IPS-NIHi7 (cell line): ENCODE measurements around the gene TMEM86B.

Source experiments
- DNase-seq: peaks from one replicate; pipeline ENCODE4 v3.0.0; 2012; ENCODE audit warnings: mixed read lengths; ENCODE audit errors: extremely low spot score

TMEM86B gene

GRCh38 chr19:55228403-55229031, at the start of gene TMEM86B:
TMEM86B (minus strand) TSS chr19:55228763; CDS start chr19:55228741, 22 bp downstream.
- DNase-seq: no peak

- DNase-seq: no peak
These were observed 48.9 kb upstream of the TMEM86B start for GRCh38 chr19:55277494-55277893.

- no peak for DNase-seq
These were observed 48.3 kb upstream of the TMEM86B start for GRCh38 chr19:55276720-55277430.

- DNase-seq: no peak
These were observed 47.5 kb upstream of the TMEM86B start for GRCh38 chr19:55275851-55276719.

GRCh38 chr19:55273978-55274707, 45.6 kb upstream of the TMEM86B start:
- DNase-seq: no peak

GRCh38 chr19:55272142-55272541, 43.6 kb upstream of the TMEM86B start:
- DNase-seq: no peak

GRCh38 chr19:55270172-55270942, 41.8 kb upstream of the TMEM86B start:
- DNase-seq: no peak

GRCh38 chr19:55269299-55269698, 40.7 kb upstream of the TMEM86B start:
- DNase-seq: no peak

- no peak for DNase-seq
These were observed 38.3 kb upstream of the TMEM86B start for GRCh38 chr19:55266840-55267239.

GRCh38 chr19:55266404-55266803, 37.8 kb upstream of the TMEM86B start:
- no peak for DNase-seq

- no peak for DNase-seq
These were observed 37.3 kb upstream of the TMEM86B start for GRCh38 chr19:55265723-55266386.

GRCh38 chr19:55265173-55265572, 36.6 kb upstream of the TMEM86B start:
- no peak for DNase-seq

- no peak for DNase-seq
These were observed 36.0 kb upstream of the TMEM86B start for GRCh38 chr19:55264531-55264930.

GRCh38 chr19:55262359-55262758, 33.8 kb upstream of the TMEM86B start:
- DNase-seq: no peak

- DNase-seq: peak; percentile 52
These were observed 33.1 kb upstream of the TMEM86B start for GRCh38 chr19:55261671-55262126.

- no peak for DNase-seq
These were observed 31.1 kb upstream of the TMEM86B start for GRCh38 chr19:55259540-55260210.

- peak; percentile 99 for DNase-seq
These were observed 30.4 kb upstream of the TMEM86B start, which contains the start of gene PPP6R1 for GRCh38 chr19:55258828-55259539. PPP6R1 (minus strand) TSS chr19:55259017; CDS start chr19:55247103, 11,914 bp downstream.

- DNase-seq: no peak
These were observed 29.9 kb upstream of the TMEM86B start for GRCh38 chr19:55258476-55258827.
